Mammary epithelial cell (primary cell): ENCODE data around the gene ATOH8.

Experiments
- CTCF ChIP-seq, 2 donors: IDR thresholded peaks in 1 of 2; conservative IDR thresholded peaks in 1 of 2; 2 replicates each; pipeline ENCODE4 v1.5.1; 2011 to 2012; ENCODE audit warnings: inconsistent platforms in 2 of 2, low read length in 2 of 2, mild to moderate bottlenecking in 2 of 2, control low read depth in 1 of 2, low read depth in 1 of 2; ENCODE audit not compliant: insufficient read depth in 1 of 2; ENCODE audit errors: extremely low read depth in 1 of 2
- EZH2 ChIP-seq: IDR thresholded peaks from 2 replicates; pipeline ENCODE4 v1.6.1; 2012; ENCODE audit warnings: low read length, inconsistent platforms, borderline replicate concordance

GRCh38 chr2:85834466-85834865, 80.7 kb downstream of the ATOH8 start:
- TF ChIP-seq CTCF (conservative IDR thresholded peaks at IDR 0.05 in 1 of 2, IDR thresholded peaks at IDR 0.05 in 1 of 2; ENCODE audit: extremely low read depth in 1 of 2, insufficient read depth in 1 of 2, low read depth in 1 of 2, low read length in 2 of 2) (no peak), EZH2 (no peak)
